Measurements from ENCODE around the gene RBM11. TPM values are rescaled to one million over a fixed set of nuclear protein-coding genes. Genes with fewer than 3 reads are reported as not detected.
"Not testable (repeated sequence)": the region's sequence is repeated elsewhere in the genome, so short reads cannot be mapped to it uniquely, and the experiment has no call there.

The RBM11 gene
- 1 to 10 TPM; 3.1 to 4.2 (median 3.7) TPM for polyA plus RNA-seq (ENCODE audit: insufficient read length in 3 of 3)
- long read RNA-seq, donor 1, partial matches to known transcripts: 0 of 1 reads
- long read RNA-seq, donor 1, other reads (novel, unspliced or antisense): 0 of 1 reads
- long read RNA-seq, donor 2, partial matches to known transcripts: 0 of 1 reads
- long read RNA-seq, donor 2, other reads (novel, unspliced or antisense): 0 of 1 reads
- long read RNA-seq, donor 3: 0 reads
- long read RNA-seq, donor 4: 0 reads
- long read RNA-seq, donor 5, partial matches to known transcripts: 0 of 4 reads
- long read RNA-seq, donor 5, other reads (novel, unspliced or antisense): 0 of 4 reads
- long read RNA-seq, donor 6, partial matches to known transcripts: 0 of 2 reads
- long read RNA-seq, donor 6, other reads (novel, unspliced or antisense): 0 of 2 reads
- long read RNA-seq, donor 7, partial matches to known transcripts: 0 of 1 reads
- long read RNA-seq, donor 7, other reads (novel, unspliced or antisense): 0 of 1 reads
- long read RNA-seq, donor 8, partial matches to known transcripts: 0 of 1 reads
- long read RNA-seq, donor 8, other reads (novel, unspliced or antisense): 0 of 1 reads
- long read RNA-seq, donor 9, partial matches to known transcripts: 0 of 2 reads
- long read RNA-seq, donor 9, other reads (novel, unspliced or antisense): 0 of 2 reads
- long read RNA-seq, donor 10: 0 reads
- long read RNA-seq, donor 11, partial matches to known transcripts: 0 of 1 reads
- long read RNA-seq, donor 11, other reads (novel, unspliced or antisense): 0 of 1 reads
- long read RNA-seq, donor 12: 0 reads
- long read RNA-seq, donor 13, partial matches to known transcripts: 0 of 4 reads
- long read RNA-seq, donor 13, other reads (novel, unspliced or antisense): 0 of 4 reads
- long read RNA-seq, donor 14, partial matches to known transcripts: 0 of 1 reads
- long read RNA-seq, donor 14, other reads (novel, unspliced or antisense): 0 of 1 reads
- long read RNA-seq, donor 15: 0 reads
- long read RNA-seq, donor 16, partial matches to known transcripts: 0 of 3 reads
- long read RNA-seq, donor 16, other reads (novel, unspliced or antisense): 0 of 3 reads

GRCh38 chr21:14215971-14216641 lies at the start of gene RBM11:
Gene RBM11, plus strand, starts transcription at chr21:14216157. Its CDS starts 30 bp downstream, at chr21:14216187.
- DNase-seq (ENCODE audit: extremely low read depth in 1 of 11, low read depth in 9 of 11, low spot score in 4 of 11): peak; percentile 36 to 70 (median 64)

GRCh38 chr21:14166463-14167223 lies 49.3 kb upstream of the RBM11 start:
- DNase-seq (ENCODE audit: extremely low read depth in 1 of 11, low read depth in 9 of 11, low spot score in 4 of 11): not testable (repeated sequence)

- DNase-seq (ENCODE audit: extremely low read depth in 1 of 11, low read depth in 9 of 11, low spot score in 4 of 11): no peak
These were observed 9.7 kb upstream of the RBM11 start for GRCh38 chr21:14206222-14206621.

- no peak for DNase-seq (ENCODE audit: extremely low read depth in 1 of 11, low read depth in 9 of 11, low spot score in 4 of 11)
These were observed 5.2 kb upstream of the RBM11 start, which contains the start of gene LIPI for GRCh38 chr21:14210738-14211137. Gene LIPI, minus strand, starts transcription at chr21:14210955. Its CDS starts 110 bp downstream, at chr21:14210845.

- DNase-seq (ENCODE audit: extremely low read depth in 1 of 11, low read depth in 9 of 11, low spot score in 4 of 11): no peak
These were observed 2.8 kb upstream of the RBM11 start for GRCh38 chr21:14213164-14213563.

- no peak for DNase-seq (ENCODE audit: extremely low read depth in 1 of 11, low read depth in 9 of 11, low spot score in 4 of 11)
These were observed 7.4 kb downstream of the RBM11 start for GRCh38 chr21:14223365-14223764.

GRCh38 chr21:14229399-14229798 lies 13.4 kb downstream of the RBM11 start:
- no peak for DNase-seq (ENCODE audit: extremely low read depth in 1 of 11, low read depth in 9 of 11, low spot score in 4 of 11)

- no peak for DNase-seq (ENCODE audit: extremely low read depth in 1 of 11, low read depth in 9 of 11, low spot score in 4 of 11)
These were observed 19.1 kb downstream of the RBM11 start for GRCh38 chr21:14235101-14235500.

GRCh38 chr21:14236180-14236579 lies 20.2 kb downstream of the RBM11 start:
- no peak for DNase-seq (ENCODE audit: extremely low read depth in 1 of 11, low read depth in 9 of 11, low spot score in 4 of 11)

- no peak for DNase-seq (ENCODE audit: extremely low read depth in 1 of 11, low read depth in 9 of 11, low spot score in 4 of 11)
These were observed 23.3 kb downstream of the RBM11 start for GRCh38 chr21:14239281-14239680.

- no peak for DNase-seq (ENCODE audit: extremely low read depth in 1 of 11, low read depth in 9 of 11, low spot score in 4 of 11)
These were observed 25.3 kb downstream of the RBM11 start for GRCh38 chr21:14241297-14241696.

- DNase-seq (ENCODE audit: extremely low read depth in 1 of 11, low read depth in 9 of 11, low spot score in 4 of 11): no peak
These were observed 27.5 kb downstream of the RBM11 start for GRCh38 chr21:14243461-14243860.

GRCh38 chr21:14243874-14244273 lies 27.9 kb downstream of the RBM11 start:
- no peak for DNase-seq (ENCODE audit: extremely low read depth in 1 of 11, low read depth in 9 of 11, low spot score in 4 of 11)

GRCh38 chr21:14244911-14245310 lies 29.0 kb downstream of the RBM11 start:
- no peak for DNase-seq (ENCODE audit: extremely low read depth in 1 of 11, low read depth in 9 of 11, low spot score in 4 of 11)

- DNase-seq (ENCODE audit: extremely low read depth in 1 of 11, low read depth in 9 of 11, low spot score in 4 of 11): no peak
These were observed 29.8 kb downstream of the RBM11 start for GRCh38 chr21:14245711-14246110.

GRCh38 chr21:14251336-14251735 lies 35.4 kb downstream of the RBM11 start:
- DNase-seq (ENCODE audit: extremely low read depth in 1 of 11, low read depth in 9 of 11, low spot score in 4 of 11): no peak

GRCh38 chr21:14259747-14260146 lies 43.8 kb downstream of the RBM11 start:
- peak in 9 of 11 donors; percentile 24 to 59 (median 37) for DNase-seq (ENCODE audit: extremely low read depth in 1 of 11, low read depth in 9 of 11, low spot score in 4 of 11)

GRCh38 chr21:14260174-14260764 lies 44.3 kb downstream of the RBM11 start:
- no peak for DNase-seq (ENCODE audit: extremely low read depth in 1 of 11, low read depth in 9 of 11, low spot score in 4 of 11)
